Effector CD4-positive, alpha-beta T cell (primary cell): ENCODE results near the gene ACACA.
"Not testable (repeated sequence)": the region's sequence is repeated elsewhere in the genome, so short reads cannot be mapped to it uniquely, and the experiment has no call there.

Source experiments
- DNase-seq: peaks from one replicate; pipeline ENCODE4 v3.0.0-alpha.2; 2020
- total RNA-seq: gene quantifications from one replicate; lab custom pipeline; 2026; lab: John Stamatoyannopoulos, UW

ACACA gene
- 45.6 reads per million, percentile 66 among the genes with 10 or more reads in this experiment for total RNA-seq

- peak; percentile 53 for DNase-seq
Measured at GRCh38 chr17:37406635-37407461, at the start of gene ACACA, which contains the start of gene TADA2A. Gene ACACA (minus strand): TSS chr17:37406836. CDS start chr17:37406299, 537 bp downstream. Gene TADA2A (plus strand): TSS chr17:37406886. CDS start chr17:37411366, 4,480 bp downstream.

- no peak for DNase-seq
Measured at GRCh38 chr17:37450112-37450511, 43.5 kb upstream of the ACACA start.

- no peak for DNase-seq
Measured at GRCh38 chr17:37447641-37448040, 41.0 kb upstream of the ACACA start.

GRCh38 chr17:37446027-37446426 is 39.4 kb upstream of the ACACA start:
- no peak for DNase-seq

GRCh38 chr17:37441369-37442014 is 34.9 kb upstream of the ACACA start:
- not testable (repeated sequence) for DNase-seq

- DNase-seq, result no peak
Measured at GRCh38 chr17:37440424-37440823, 33.8 kb upstream of the ACACA start.

- no peak for DNase-seq
Measured at GRCh38 chr17:37438141-37438540, 31.5 kb upstream of the ACACA start.

- DNase-seq, result no peak
Measured at GRCh38 chr17:37432671-37433070, 26.0 kb upstream of the ACACA start.

- no peak for DNase-seq
Measured at GRCh38 chr17:37430051-37430627, 23.5 kb upstream of the ACACA start.

- no peak for DNase-seq
Measured at GRCh38 chr17:37429453-37429852, 22.8 kb upstream of the ACACA start.

- no peak for DNase-seq
Measured at GRCh38 chr17:37429039-37429438, 22.4 kb upstream of the ACACA start.

- no peak for DNase-seq
Measured at GRCh38 chr17:37425268-37425667, 18.6 kb upstream of the ACACA start.

- no peak for DNase-seq
Measured at GRCh38 chr17:37422971-37423625, 16.5 kb upstream of the ACACA start.

GRCh38 chr17:37417852-37418251 is 11.2 kb upstream of the ACACA start:
- DNase-seq, result no peak

- no peak for DNase-seq
Measured at GRCh38 chr17:37413875-37414519, 7.4 kb upstream of the ACACA start.

GRCh38 chr17:37410357-37410756 is 3.7 kb upstream of the ACACA start:
- no peak for DNase-seq

GRCh38 chr17:37408145-37408479 is 1.5 kb upstream of the ACACA start:
- DNase-seq, result not testable (repeated sequence)

GRCh38 chr17:37405955-37406634 is 541 bp downstream of the ACACA start:
- DNase-seq, result no peak

GRCh38 chr17:37405522-37405921 is 1.1 kb downstream of the ACACA start:
- DNase-seq, result not testable (repeated sequence)

GRCh38 chr17:37400505-37400904 is 6.1 kb downstream of the ACACA start:
- no peak for DNase-seq

- DNase-seq, result no peak
Measured at GRCh38 chr17:37399265-37399803, 7.3 kb downstream of the ACACA start.

GRCh38 chr17:37393352-37393751 is 13.3 kb downstream of the ACACA start:
- DNase-seq, result no peak
